NCI-H526 treated with DMSO at 0.1 percent for 48 hours (cell line): ENCODE measurements around the gene PEX11G.

Source experiments
- DNase-seq: peaks from one replicate; lab custom pipeline; 2025; lab: John Stamatoyannopoulos, UW

Gene PEX11G

DNA sequence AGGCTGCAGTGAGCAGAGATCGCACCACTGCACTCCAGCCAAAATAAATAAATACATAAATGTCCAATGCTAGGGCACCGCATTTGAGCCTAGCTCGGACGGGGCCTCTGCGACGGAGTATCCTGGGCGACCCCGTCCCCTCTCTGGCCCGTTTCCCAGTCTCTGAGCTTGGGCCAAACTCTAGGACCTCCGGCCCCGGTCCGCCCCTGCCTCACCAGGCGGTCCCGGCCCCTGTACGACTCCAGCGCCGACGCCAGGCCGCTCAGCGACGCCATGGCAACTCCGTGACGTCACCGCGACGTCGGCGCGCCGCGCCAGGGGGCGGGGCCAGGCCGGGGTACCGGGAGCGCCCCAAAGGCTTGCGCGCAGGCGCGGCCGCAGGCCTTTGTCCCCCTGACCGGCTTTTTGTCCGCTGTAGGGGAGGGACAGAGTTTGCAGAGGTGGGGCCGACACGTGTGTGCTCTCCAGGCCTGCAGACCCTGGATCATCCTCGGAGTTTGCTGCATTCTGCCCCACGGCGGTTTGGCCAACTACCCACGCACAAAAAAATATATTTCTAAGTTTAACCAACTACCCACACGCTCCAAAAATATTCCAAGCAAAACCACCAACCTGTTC, at the start of gene PEX11G:
PEX11G (minus strand) TSS at position 300 of the 618 bp plus-strand sequence; CDS start at position 275, 25 bp downstream.
- peak; percentile 6 for DNase-seq

DNA sequence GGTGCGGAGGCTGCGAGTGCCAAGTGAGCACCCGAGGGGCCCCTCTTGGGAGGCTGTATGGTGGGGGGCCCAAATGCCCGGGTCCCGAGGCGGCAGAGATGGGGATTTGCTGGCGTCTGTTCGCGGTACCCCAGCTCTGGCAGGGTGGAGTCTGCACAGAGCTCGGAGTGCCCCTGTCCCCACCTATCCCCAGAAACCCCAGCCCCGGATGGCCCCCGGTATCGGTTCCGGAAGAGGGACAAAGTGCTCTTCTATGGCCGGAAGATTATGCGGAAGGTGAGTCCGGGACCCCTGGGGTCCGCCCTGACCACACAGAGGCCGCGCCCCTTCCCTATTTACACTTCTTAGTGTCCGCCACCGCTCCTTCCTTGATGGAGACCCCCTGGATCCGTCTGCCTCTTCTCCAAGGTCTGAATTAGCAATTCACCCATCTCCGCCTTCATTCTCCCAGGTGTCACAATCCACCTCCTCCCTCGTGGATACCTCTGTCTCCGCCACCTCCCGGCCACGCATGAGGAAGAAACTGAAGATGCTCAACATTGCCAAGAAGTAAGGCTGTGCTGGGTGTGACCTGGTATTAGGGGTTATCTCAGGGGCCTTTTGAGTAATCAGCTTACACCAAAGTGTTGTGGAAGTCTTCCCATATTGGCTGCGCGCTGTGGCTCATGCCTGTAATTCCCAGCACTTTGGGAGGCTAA, 47.3 kb upstream of the PEX11G start:
- no peak for DNase-seq

DNA sequence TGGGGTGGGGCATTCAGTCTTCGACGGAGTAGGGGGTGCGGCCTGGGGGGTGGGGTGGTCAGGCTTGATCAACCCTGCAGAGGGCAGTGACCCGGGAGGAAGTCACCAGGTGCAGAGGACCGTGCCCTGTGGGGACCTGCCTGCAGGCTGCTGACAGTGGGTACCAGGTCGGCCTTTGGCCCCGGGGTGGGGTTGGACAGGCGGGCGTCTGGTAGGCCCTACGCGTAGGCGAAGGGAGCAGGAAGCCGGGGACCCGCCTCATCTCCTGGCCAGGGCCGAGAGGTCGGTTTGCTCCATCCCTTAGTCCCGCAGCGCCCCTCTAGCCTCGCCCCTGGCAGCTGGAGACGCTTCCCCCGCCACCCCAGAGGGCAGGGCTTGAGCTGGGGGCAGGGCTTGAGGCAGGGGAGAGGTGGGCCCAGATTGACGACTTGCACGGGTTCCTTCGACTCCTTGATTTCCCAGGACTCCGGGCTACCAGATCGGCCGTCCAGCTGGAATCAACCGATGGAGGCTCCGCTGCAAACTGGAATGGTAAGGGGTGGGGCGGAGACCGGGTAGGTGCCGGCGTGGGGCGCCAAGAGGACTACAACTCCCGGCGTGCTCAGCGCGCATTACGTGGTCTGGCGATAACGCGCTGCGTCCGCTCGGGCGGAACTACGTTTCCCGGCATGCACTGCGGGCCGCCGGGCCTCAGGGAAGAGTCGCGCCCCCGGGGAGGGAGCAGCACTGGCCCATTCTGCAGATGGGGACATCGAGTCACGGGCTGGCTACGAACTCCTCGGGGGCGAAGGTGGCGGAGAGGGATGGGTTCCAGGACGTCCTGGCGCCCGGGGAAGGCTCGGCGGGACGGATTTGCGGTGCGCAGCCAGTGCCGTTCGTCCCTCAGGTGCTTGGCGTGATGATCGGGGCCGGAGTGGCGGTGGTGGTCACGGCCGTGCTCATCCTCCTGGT, 46.5 kb upstream of the PEX11G start, which contains the start of gene PNPLA6:
PNPLA6 (plus strand) TSS at position 671 of the 951 bp plus-strand sequence; CDS start at position 743, 72 bp downstream.
- peak; percentile 48 for DNase-seq

DNA sequence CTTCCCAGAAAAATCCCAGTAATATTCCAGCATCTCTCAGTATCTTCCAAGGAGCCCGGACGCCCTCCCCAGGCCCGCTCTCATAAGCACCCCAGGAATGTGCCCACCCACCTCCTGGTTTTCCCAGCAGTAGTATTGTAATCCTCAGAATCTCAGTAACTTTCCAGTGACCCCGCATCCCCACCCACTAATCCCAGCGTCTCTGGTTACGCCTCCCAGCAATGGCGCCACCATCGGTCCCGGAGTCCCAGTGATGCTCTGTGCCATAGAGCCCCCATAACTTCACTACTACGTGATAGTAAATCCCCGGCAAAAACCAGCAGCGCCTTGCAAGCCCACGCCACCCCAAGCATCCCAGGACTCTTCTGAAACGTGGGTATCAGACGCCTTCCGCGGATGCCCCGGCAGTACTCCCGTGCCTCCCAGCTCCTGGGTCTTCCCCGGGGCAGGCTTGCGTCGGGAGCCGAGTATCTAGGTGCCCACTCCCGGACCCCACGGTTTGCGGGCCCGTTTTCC, 45.8 kb upstream of the PEX11G start:
- no peak for DNase-seq

DNA sequence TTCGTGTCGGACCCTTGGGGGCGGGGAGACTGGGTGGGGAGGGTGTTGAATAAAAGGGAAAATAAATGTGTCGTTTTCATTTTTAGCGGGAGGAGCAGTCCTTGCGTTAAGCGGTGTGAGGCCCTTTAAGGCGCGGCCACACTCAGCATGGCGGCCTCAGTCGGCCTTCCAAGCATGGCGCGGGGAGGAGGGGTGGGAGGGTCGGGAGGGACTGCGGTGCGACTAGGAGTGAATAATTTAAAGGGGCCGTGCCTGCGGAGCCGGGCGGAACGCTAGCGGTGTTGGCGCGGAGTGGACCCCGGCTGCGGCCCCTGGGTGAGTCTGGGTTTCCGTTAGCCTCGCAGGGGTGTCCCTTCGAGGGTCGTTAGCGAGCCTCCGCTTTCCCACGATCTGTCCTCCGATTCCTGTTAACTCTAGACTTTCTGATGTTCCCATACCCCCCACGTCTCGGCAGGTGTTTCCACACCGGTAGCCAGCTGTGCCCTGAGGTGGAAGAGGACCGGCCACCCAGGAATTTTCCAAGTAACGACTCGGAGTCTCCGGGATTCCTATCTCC, 45.2 kb upstream of the PEX11G start:
- peak; percentile 29 for DNase-seq

DNA sequence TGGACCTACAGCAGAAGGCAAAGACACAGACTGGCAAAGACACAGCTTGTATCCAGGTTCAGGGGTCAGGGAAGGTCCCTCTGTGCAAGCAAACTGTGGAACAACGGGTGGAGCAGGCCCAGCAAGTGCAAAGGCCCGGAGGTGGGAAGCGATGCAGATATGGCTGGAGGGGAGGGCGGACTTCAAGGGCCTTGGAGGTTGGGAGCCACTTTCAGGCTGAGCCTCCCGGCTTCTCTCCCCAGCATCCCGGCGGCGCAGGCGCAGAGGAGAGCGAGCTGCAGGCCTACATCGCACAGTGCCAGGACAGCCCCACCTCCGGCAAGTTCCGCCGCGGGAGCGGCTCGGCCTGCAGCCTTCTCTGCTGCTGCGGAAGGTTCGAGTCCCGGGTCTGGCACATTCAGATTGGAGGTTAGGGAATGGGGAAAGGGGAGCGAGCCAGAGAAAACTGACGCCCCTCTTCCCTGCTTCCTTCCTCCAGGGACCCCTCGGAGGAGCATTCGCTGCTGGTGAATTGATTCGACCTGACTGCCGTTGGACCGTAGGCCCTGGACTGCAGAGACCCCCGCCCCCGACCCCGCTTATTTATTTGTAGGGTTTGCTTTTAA, 44.5 kb upstream of the PEX11G start:
- no peak for DNase-seq

DNA sequence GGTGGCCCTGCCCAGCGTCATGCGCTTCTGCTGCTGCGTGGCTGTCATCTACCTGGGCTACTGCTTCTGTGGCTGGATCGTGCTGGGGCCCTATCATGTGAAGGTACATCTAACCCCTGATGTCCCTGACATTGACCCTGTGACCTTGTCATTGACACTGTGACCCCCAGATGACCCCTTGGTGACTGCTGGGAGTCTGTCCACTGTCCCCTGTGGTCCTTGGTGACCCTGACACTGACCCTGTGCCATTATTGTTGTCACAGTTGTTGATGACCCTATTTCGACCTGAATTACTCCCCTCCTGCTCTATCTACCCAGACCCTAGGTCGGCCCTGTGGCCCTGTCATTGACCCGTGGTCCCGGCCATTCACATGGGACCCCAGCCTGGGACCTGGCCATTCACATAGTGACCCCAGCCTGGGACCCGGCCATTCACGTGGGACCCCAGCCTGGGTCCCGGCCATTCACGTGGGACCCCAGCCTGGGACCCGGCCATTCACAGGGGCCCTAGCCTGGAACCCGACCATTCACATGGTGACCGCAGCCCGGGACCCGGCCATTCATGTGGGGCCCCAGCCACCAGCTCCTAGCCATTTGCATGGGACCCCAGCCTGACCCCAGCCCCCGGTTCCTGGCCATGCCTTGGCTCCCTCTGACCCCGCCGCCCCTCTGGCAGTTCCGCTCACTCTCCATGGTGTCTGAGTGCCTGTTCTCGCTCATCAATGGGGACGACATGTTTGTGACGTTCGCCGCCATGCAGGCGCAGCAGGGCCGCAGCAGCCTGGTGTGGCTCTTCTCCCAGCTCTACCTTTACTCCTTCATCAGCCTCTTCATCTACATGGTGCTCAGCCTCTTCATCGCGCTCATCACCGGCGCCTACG, 41.0 kb upstream of the PEX11G start:
- DNase-seq: no peak

DNA sequence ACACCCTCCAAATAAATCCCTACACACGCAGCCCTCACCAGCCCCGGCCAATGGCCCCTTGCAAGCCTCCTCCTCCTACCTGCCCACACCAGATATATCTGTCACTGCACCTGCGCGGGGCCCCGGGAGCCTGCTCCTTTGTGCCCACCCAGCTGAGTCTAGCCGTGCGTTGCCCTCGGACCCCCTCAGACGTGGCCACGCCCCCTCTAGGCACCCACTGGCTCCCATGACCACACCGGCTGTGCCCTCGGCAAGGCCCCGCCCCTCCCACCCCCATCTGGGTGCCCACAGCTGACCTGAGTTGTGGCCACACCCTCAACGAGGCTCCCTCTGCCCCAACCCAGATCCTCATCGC, 40.4 kb upstream of the PEX11G start:
- no peak for DNase-seq

DNA sequence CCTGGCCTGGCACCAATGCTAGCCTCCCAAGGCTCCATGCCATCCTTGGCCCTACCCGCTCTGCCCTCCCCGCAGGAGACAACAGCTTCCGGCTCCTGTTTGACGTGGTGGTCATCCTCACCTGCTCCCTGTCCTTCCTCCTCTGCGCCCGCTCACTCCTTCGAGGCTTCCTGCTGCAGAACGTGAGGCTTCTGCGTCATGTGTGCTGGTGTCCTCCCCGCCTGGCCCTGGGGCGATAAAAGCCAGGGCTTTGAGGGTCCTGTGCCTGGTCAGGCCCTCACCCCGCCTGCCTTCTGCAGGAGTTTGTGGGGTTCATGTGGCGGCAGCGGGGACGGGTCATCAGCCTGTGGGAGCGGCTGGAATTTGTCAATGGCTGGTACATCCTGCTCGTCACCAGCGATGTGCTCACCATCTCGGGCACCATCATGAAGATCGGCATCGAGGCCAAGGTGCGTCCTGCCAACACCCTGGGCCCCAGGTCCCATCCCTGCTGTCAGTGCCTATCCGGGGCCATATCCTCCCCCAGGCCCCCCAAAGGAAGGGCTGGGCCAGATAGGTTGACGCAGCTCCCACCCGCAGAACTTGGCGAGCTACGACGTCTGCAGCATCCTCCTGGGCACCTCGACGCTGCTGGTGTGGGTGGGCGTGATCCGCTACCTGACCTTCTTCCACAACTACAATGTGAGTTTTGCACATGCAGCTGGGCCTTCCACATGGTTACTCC, 39.8 kb upstream of the PEX11G start:
- DNase-seq: no peak

DNA sequence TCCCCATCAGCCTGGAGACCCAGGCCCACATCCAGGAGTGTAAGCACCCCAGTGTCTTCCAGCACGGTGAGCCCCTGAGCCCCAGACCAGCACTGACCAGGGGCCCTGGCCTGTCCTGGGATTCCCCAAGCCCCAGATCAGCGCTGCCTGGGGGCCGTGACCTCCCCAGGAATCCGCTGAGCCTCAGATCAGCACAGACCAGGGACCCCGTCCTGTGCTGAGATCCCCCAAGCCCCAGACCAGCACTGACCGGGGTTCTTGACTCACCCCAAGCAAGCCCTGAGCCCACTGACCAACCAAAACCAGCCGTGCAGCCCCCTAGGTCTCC, 39.3 kb upstream of the PEX11G start:
- DNase-seq: no peak

DNA sequence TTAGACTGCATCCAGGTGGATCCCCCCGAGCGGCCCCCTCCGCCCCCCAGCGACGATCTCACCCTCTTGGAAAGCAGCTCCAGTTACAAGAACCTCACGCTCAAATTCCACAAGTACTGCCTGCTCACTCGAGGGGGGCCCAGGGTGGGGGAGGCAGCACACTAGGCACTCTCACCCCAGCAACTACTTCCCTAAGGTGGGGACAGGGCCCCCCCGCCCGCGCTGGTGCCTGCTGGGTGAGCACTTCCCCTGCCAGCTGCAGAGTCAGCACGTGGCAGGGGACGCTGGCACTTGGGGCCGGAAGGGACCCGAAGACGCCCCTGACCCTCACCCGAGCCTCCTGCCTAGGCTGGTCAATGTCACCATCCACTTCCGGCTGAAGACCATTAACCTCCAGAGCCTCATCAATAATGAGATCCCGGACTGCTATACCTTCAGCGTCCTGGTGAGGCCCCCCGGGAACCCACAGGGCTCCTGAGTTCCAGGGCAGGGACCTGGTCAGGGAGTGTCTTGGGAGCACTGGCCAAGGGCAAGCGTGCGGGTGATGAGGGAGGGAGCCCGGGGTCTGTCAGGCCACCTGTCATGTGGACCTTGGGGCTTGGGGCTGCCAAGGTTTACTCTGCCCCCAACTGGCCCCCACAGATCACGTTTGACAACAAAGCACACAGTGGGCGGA, 38.8 kb upstream of the PEX11G start:
- no peak for DNase-seq

DNA sequence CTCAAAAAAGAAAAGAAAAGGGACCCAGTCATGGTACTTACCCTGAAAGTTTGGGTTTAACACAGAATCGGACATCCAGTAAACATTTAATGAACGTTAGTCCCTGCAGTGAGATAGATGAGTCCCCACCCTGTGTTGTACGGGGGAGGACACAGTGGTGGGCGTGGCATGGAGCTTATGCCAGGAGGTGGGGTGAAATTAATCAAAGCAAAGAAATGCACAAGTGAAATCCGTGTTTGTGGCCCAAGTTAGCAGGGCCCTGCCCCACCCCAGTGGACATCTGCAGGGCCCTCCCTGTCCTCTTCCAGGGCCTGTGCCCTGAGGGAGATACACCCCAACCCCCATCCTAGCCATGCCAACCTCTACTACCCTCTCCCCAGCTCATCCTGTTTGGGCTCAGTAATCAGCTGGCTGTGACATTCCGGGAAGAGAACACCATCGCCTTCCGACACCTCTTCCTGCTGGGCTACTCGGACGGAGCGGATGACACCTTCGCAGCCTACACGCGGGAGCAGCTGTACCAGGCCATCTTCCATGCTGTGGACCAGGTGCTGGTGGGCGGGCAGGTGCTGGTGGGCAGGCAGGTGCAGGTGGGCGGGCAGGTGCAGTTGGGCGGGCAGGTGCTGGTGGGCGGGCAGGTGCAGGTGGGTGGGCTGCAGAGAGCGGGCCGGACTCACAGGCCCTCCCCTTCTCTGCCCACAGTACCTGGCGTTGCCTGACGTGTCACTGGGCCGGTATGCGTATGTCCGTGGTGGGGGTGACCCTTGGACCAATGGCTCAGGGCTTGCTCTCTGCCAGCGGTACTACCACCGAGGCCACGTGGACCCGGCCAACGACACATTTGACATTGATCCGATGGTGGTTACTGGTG, 37.5 kb upstream of the PEX11G start:
- no peak for DNase-seq

DNA sequence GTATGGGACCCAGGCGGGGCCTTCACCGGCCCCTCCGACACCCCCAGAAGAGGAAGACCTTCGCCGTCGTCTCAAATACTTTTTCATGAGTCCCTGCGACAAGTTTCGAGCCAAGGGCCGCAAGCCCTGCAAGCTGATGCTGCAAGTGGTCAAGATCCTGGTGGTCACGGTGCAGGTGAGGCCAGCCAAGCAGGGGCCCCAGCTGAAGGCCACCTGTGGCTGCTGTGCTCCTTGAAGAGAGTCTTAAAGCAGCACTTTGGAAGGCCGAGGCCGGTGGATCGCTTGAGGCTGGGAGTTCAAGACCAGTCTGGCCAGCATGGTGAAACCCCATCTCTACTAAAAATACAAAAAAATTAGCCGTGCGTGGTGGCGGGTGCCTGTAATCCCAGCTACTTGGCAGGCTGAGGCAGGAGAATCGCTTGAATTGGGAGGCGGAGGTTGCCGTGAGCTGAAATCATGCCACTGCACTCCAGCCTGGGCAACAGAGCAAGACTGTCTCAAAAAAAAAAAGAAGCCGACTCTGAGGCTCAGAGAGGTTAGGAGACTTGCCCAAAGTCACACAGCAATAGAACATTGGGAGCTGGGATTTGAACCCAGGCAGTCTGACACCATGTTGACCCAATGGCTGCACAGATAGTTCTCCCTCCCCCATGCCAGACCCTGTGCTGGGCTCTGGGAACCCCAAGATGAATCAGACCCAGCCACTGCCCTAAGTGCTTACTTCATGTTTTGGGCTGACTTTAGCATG, 36.3 kb upstream of the PEX11G start:
- no peak for DNase-seq

DNA sequence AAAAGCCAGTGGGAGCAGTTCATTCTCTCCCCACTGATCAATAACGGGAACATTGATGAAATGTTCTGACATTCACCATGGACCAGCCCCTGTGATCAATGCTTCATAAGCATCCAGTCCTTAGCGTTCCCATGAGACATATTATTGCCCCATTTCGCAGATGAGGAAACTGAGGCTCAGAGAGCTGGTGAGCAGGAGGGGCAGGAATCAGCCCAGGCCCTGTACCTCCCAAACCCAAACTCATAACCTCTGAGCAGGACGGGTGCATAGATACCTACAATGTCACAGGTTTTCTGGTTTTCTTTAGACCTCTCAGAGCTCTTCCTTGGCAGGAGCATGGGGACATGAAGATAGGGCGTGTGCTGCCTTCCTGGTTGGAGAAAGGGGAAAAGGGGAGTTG, 35.7 kb upstream of the PEX11G start:
- DNase-seq: no peak

DNA sequence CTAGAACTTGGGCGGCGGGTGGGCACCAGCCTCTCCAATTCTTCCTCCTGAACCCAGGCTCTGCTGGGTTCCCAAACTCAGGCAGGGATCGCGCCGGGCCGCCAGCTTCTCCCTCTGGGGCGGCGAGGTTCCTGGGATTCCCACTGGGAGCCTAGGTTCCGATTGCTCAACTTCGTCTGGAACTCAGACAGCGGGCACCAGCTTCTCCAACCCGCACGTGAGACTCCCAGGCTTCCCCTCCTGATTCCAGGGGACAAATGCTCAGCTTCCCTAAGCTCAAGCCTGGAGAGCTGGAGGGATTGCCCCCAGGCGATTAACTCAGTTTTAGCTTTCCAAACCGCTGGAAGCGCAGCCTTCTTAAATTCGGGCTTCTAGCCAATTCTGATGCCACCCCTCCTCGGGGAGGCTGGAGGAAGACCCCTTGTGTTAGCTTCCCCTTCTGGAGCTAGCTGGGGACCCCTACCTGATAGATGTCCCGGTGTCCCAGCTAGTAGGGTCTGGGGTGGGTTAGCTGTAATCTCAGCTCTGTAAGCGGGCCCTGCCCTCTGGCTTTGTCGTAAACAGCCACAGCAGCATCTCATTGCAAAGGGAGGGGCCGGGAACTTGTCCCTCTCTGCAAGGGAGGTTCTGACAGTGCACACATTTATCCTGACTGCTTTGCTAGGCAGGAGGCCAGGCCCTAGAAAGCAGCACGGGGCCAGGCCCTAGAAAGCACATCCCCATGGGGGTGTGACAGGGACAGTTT, 34.3 kb upstream of the PEX11G start:
- DNase-seq: no peak

DNA sequence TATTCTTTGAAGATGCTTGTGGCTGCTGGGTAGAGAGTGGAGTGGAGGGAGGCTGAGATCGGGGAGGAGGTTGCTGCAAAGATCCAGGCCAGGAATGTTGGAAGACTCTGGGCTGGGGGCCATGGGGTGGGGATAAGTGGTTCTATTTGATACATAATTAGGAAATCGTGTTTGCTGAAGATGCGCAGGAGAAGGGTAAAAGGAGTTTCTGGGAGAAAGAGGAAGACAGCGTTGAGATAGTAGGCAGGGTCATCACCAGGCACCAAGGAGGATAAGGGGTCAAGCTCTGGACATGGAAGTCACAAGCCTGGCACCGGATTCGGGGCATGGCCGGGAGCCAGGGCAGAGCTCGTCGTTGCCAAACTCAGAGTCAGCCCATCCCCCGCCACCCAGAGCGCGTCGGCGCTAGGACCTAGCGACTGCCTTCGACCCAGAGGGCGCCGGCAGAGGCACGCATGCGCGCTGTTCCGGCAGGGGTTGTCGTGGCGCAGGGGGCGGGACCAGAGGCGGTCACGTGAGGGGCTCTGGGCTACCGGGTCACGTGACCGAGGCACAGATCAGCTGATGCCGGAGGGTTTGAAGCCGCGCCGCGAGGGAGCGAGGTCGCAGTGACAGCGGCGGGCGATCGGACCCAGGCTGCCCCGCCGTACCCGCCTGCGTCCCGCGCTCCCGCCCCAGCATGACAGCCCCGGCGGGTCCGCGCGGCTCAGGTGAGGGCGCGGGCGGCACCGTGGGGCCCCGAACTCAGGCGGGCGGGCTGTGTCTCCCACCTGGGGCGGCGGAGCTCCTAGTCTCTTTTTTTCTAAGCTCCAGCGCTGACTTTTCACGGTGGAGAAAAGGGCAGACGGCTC, 33.5 kb upstream of the PEX11G start, which contains the start of gene MCOLN1:
MCOLN1 (plus strand) TSS at position 553 of the 851 bp plus-strand sequence; CDS start at position 680, 127 bp downstream.
- DNase-seq: peak; percentile 61
